ENCODE results near the gene MACROD2.

The MACROD2 gene

GRCh38 chr20:14470977-14471661, 475.8 kb downstream of the MACROD2 start:
- no peak for DNase-seq (ENCODE audit: low read depth)

- DNase-seq (ENCODE audit: low read depth), result no peak
These were observed 481.8 kb downstream of the MACROD2 start for GRCh38 chr20:14477125-14477524.

- DNase-seq (ENCODE audit: low read depth), result no peak
These were observed 482.8 kb downstream of the MACROD2 start for GRCh38 chr20:14478126-14478525.

GRCh38 chr20:14481863-14482262, 486.5 kb downstream of the MACROD2 start:
- no peak for DNase-seq (ENCODE audit: low read depth)

GRCh38 chr20:14488212-14488611, 492.9 kb downstream of the MACROD2 start:
- no peak for DNase-seq (ENCODE audit: low read depth)

- no peak for DNase-seq (ENCODE audit: low read depth)
These were observed 493.6 kb downstream of the MACROD2 start for GRCh38 chr20:14488756-14489479.

- no peak for DNase-seq (ENCODE audit: low read depth)
These were observed 494.2 kb downstream of the MACROD2 start for GRCh38 chr20:14489544-14489943.

GRCh38 chr20:14491436-14491835, 496.1 kb downstream of the MACROD2 start:
- DNase-seq (ENCODE audit: low read depth), result no peak

- DNase-seq (ENCODE audit: low read depth), result no peak
These were observed 498.1 kb downstream of the MACROD2 start for GRCh38 chr20:14493408-14493807.

GRCh38 chr20:14494355-14494754, 499.0 kb downstream of the MACROD2 start:
- DNase-seq (ENCODE audit: low read depth), result no peak

GRCh38 chr20:14495066-14495465, 499.8 kb downstream of the MACROD2 start:
- DNase-seq (ENCODE audit: low read depth), result no peak

GRCh38 chr20:14497004-14497403, 501.7 kb downstream of the MACROD2 start:
- DNase-seq (ENCODE audit: low read depth), result no peak

- DNase-seq (ENCODE audit: low read depth), result no peak
These were observed 503.5 kb downstream of the MACROD2 start for GRCh38 chr20:14498772-14499171.

GRCh38 chr20:14505476-14505875, 510.2 kb downstream of the MACROD2 start:
- DNase-seq (ENCODE audit: low read depth), result no peak

- no peak for DNase-seq (ENCODE audit: low read depth)
These were observed 512.4 kb downstream of the MACROD2 start for GRCh38 chr20:14507711-14508110.

GRCh38 chr20:14510341-14510740, 515.0 kb downstream of the MACROD2 start:
- DNase-seq (ENCODE audit: low read depth), result no peak

GRCh38 chr20:14512839-14513238, 517.5 kb downstream of the MACROD2 start:
- DNase-seq (ENCODE audit: low read depth), result no peak

- no peak for DNase-seq (ENCODE audit: low read depth)
These were observed 523.3 kb downstream of the MACROD2 start for GRCh38 chr20:14518648-14519047.

GRCh38 chr20:14521016-14521415, 525.7 kb downstream of the MACROD2 start:
- DNase-seq (ENCODE audit: low read depth), result no peak

- DNase-seq (ENCODE audit: low read depth), result no peak
These were observed 526.1 kb downstream of the MACROD2 start for GRCh38 chr20:14521436-14521835.

GRCh38 chr20:14522595-14522994, 527.3 kb downstream of the MACROD2 start:
- DNase-seq (ENCODE audit: low read depth), result no peak

GRCh38 chr20:14523090-14523489, 527.8 kb downstream of the MACROD2 start:
- no peak for DNase-seq (ENCODE audit: low read depth)

- DNase-seq (ENCODE audit: low read depth), result no peak
These were observed 530.1 kb downstream of the MACROD2 start for GRCh38 chr20:14525426-14525825.

- no peak for DNase-seq (ENCODE audit: low read depth)
These were observed 531.6 kb downstream of the MACROD2 start for GRCh38 chr20:14526891-14527290.

Data from T follicular helper cell (primary cell).